GM18519 (cell line): ENCODE data around the gene ADGRF3.
"Not testable (repeated sequence)": the region's sequence is repeated elsewhere in the genome, so short reads cannot be mapped to it uniquely, and the experiment has no call there.

ENCODE experiments used
- ATAC-seq: cut with Tn5 transposase; IDR thresholded peaks from one replicate; pipeline ENCODE4 v1.9.1; 2021; ENCODE audit warnings: mild to moderate bottlenecking, moderate library complexity; ENCODE audit not compliant: unreplicated experiment, low FRiP score

ADGRF3 gene

DNA sequence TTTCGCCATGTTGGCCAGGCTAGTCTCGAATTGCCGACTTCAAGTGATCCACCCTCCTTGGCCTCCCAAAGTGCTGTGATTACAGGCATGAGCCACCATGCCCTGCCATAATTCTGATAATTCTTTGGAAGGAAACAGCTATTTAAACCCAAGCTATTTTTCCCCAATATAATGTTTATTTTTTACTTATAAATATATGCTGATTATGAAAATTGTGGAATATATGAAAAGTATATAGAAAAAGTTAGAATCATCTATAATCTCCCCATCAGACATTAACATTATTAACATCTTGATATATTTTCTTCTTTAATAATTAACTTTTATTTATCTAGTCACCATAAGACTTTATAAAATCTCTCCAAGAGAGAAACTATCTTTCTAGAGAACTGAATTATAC, 60.7 kb downstream of the ADGRF3 start:
- no peak for ATAC-seq

DNA sequence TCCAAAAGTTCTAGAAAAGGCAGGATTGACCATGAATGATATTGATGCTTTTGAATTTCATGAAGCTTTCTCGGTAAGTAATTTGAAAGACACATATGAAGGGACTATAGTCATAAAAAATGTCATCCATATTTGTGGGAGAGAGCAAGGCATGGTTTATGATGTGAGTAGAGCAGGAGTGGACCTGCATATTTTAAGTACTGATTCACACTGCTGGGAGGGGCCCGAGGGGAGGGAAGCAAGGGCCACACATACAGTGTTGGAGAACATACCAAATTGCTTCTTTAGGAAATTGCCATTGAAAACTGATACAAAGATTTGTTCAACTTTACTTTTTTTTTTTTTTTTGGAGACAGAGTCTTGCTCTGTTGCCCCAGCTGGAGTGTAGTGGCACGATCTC, 62.5 kb downstream of the ADGRF3 start:
- ATAC-seq: no peak

DNA sequence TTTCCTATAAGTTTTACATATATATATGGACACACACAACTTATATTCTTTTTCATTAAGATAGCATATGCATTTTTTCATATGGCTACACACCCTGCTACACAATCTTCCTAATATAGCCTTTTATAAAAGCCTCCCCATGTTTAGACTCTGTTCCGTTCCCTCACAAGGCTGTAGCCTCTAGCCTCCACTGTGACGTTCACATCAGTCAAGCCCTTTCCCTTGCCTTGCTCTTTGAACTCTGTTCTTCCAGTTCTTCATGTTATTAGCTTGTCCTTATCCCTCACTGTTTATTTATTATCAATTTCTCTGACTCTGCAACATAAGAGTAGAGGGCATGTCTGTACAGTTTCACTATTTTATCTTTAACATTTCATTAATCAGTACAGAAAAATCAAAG, 63.0 kb downstream of the ADGRF3 start:
- ATAC-seq: no peak

DNA sequence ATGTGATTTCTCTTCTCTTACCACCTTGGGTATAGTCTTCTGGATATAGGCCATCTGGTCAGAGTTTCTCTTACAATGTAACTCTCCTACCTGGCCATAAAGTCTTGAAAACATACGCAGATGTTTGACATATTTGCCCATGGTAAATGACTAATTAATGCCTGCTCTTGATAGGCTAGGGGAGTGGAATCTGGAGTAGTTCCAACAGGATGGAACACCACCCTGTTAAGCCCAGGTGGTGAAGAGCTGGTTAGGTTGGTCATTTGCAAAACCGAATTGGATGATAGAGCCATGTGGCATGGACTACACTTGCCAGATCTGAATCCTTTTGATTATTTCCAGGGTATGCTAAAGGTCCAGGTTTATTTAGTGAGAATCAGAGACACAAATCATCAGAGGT, 65.4 kb downstream of the ADGRF3 start:
- ATAC-seq: no peak

DNA sequence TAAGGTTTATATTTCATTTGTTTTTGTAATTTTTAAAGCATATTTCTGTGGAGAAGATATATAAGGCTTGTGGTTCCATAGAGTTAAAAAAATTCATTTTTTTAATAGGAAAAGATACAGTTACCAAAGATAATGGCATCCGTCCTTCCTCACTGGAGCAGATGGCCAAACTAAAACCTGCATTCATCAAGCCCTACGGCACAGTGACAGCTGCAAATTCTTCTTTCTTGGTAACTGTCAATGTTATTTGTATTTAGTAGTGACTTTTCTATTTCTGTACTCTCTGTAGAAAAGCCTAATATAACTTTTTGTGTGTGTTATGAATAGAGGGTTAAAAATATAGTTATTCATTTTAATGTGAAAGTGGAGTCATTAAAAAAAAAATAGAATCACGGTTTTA, 66.7 kb downstream of the ADGRF3 start:
- ATAC-seq: no peak

DNA sequence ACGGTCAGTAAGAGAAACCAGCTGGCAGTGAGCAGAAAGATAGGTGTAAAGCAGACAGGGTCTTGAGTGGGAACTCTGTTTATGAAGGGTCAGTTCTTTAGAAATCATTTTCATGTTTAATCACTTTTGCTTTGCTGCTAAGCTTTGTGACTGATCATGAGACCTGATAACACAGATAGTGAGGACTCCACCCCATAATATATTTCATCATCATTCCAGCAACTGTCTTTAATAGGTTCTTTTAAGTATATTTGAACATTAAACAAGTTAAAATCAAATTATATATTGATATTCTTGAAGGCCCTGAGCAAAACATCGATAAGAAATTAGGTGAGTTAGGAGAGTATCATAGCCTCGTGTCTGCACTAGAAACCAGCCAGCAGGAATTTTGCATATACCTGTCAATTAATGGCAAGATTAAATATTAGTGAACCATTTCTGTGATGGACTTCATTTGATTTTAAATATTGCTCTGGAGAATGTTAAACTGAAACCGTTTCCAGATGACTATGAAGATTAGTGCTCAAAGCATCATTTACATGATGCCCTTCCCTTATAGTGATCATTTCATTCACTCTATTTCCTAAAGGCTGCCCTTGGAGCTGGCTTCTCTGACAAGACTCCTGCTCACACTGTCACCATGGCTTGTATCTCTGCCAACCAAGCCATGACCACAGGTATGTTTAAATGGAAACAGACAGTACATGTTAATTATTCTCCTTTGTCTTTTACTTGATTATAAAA, 69.9 kb downstream of the ADGRF3 start:
- ATAC-seq: no peak

DNA sequence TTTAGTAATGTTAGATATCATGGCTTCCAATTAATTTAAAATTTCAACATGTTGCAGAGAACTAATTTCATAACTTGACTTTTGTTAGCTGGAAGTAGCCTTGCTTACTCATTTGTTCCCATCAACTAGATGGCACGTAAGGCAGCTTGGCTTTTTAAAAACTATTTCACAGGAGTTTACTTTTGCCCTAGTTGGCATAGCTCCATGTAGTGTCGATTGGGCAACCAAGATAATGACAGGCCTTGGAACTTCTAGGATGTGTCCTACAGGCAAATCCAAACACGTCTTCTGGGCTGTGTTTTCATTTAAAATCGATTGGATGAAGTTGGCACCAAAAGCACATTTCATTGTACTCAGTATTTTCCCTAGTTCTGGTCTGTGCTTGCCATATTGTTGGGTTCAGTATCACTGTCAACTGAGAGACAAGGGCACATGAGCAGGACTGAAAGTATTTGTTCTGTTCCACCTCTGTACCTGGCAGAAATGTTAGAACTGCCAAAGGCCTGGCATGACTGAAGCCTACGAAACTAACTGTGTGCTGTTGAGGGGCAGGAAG, 72.5 kb downstream of the ADGRF3 start:
- no peak for ATAC-seq

DNA sequence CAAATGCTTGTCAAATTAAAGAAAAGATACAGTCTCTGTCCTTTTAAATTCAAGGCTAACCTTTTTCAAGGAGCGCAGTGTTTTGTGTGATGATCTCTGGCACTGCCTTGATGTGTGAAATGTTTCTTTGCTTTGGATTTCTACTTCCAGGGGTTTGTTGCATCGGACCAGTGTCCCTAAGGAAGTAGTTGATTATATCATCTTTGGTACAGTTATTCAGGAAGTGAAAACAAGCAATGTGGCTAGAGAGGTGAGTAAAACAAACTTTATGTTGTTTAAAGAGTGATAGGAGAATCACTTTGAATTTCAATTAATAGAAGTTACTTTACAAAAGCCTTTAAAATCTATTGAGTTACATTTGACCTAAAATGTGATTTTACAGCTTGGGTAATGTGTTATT, 73.1 kb downstream of the ADGRF3 start:
- no peak for ATAC-seq

DNA sequence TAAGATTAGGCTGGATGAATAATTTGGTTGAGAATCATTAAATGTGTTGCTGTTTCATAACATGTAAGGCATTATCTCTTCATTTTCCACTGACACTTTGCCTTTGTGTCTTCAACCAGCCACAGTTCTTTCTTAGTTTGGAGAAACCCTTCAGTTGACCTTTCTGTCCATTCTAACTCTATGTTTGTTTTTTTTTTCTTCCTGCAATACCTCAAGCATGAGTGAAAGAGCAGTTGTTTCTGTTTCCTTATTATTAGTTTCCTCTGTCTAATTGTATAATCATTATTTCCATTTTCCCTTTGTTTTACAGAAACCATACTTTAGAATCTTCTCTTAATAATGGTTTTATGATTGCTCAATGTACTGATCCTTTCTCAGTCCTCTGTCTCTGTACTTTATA, 76.2 kb downstream of the ADGRF3 start:
- ATAC-seq: no peak

DNA sequence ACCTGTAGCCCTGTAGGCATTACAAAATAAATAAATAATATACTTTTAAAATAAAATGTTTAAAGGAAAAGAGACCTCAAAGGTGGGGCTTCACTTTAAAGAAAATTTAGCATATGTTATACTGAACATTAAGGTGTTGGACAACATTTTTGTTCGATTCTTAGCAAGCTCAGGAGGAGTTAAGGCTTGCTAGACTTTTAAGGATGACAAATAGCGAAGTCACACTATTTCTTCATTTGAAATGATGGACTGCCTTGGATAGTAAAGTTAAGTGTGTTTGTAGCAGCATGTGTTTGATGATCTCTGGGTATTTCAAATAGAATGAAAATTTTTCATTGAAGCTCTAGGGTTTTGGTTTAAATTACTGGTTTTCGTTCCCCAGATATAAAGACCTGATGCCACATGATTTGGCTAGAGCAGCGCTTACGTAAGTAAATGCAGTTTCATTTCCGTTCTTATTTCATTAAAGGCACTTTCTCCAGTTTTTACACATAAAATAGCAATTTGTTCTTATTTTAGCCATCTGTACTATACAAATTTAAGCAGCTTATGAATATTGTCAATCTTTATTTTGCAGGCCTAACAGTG, 76.9 kb downstream of the ADGRF3 start:
- no peak for ATAC-seq

DNA sequence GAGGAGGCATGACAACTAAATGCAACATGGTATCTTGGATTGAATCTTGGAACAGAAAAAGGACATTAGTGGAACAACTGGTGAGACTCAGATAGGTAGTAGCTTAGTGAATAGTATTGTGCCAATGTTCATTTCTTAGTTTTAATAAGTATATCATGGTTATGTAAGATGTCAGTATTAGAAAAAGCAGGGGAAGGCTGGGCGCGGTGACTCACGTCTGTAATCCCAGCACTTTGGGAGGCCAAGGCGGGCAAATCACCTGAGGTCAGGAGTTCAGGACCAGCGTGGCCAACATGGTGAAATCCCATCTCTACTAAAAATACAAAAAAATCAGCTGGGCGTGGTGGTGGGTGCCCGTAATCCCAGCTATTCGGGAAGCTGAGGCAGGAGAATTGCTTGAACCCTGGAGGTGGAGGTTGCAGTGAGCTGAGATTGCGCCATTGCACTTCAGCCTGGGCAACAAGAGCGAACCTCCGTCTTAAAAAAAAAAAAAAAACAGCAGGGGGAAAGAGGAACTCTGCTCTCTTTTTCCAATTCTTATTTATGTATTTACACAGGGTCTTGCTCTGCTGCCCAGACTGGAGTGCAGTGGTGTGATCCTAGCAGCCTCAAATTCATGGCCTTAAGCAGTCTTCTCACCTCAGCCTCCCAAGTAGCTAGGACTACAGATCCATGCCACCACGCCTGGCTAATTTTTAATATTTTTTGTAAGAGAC, 77.8 kb downstream of the ADGRF3 start:
- not testable (repeated sequence) for ATAC-seq

DNA sequence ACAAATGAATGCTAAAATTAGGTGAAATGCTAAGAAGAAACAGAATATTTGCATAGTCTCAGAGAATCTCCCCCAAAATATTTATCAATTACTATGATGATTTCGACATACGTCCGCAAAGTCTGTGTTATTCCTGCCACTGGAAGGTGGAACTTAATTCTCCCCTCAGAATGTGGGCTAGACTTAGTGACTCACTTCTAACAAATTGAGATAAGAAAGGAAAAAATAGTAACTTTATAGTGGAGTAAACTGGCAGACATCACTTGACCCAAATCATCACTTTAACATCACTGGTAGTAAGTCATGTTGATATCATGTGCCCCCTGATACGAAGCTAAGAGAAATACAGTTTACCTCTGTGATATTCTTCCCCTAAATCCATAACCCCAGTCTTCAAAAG, 78.4 kb downstream of the ADGRF3 start:
- no peak for ATAC-seq

DNA sequence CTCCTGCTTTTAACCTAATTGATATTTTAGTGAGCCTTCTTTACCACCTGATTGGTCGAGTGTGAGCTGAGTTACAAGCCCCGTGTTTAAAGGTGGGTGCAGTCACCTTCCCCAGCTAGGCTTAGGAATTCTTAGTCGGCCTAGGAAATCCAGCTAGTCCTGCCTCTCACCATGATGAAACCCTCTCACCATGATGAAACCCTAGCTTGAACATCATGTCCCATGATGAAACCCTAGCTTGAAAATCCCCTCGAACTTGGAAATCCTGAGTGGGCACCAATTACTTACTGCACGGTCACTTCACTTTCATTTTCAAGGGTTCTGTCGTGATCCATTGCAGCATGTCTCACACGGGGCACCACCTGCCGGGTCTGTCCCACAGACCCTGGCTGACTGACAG, 87.8 kb downstream of the ADGRF3 start:
- not testable (repeated sequence) for ATAC-seq
